ENCODE results near the gene SLCO1C1. TPM values are rescaled to one million over a fixed set of nuclear protein-coding genes. Genes with fewer than 3 reads are reported as not detected.
"Not testable (repeated sequence)": the region's sequence is repeated elsewhere in the genome, so short reads cannot be mapped to it uniquely, and the experiment has no call there.

SLCO1C1 gene
- polyA plus RNA-seq, 3 donors, result 0.26 to 1.9 TPM; not detected in 1

DNA sequence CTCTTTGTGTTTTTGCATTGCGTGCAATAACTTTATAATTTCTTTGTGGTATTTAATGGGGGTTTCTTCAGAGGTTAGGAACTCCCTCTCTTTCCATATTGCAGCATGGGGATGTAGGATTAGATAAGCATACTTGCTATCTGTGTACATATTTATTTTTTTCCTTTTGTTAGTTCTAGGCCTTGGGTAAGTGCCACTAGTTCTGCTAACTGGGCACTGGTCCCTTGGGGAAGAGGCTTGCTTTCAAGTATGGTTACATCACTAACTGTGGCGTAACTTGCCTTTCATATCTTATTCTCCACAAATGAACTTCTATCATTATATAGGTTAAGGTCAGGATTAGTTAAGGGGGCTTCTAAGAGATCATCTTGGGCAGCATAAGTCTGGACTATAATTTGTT is 83.8 kb downstream of the SLCO1C1 start:
- WGBS, 3 donors, result 71 to 83% (median 83%) methylated on average over 2 of the region's 2 CpGs
- H3K27ac ChIP-seq (ENCODE audit: low read depth, low read length), result no peak overlapping the region

DNA sequence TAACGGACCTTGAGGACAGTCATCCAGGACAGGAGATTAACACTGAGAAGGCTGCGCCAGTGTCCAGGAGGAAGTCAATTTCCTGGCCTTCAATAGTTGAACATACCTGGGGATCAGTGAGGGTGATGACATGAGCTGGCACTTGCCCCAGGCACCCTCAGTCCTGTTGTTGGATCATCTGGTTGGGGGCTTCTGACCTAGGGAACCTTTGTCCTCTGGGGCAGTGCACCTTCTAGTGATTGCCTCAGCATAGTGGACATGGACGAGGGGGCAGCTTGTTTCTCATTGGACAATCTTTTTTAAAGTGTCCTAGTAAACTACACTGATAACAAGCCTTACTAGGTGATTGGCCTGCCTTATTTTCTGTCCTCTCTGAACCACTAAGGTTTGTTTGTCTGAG is 84.8 kb downstream of the SLCO1C1 start:
- WGBS, 3 donors, result 58 to 74% (median 66%) methylated on average over 3 of the region's 3 CpGs
- H3K27ac ChIP-seq (ENCODE audit: low read depth, low read length), result not testable (repeated sequence)

DNA sequence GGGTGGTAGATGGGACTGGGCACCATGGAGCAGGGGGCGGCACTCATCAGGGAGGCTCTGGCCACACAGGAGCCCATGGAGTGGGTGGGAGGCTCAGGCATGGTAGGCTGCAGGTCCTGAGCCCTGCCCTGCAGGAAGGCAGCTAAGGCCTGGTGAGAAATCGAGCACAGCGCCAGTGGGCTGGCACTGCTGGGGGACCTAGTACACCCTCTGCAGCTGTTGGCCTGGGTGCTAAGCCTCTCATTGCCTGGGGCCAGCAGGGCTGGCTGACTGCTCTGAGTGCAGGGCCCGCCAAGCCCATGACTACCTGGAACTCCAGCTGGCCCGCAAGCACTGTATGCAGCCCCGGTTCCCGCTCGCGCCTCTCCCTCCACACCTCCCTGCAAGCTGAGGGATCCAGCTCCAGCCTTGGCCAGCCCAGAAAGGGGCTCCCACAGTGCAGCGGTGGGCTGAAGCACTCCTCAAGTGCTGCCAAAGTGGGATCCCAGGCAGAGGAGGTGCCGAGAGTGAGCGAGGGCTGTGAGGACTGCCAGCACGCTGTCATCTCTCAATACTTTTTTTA is 88.7 kb downstream of the SLCO1C1 start:
- 93 to 95% (median 94%) methylated on average over 12 to 13 of the region's 13 CpGs for WGBS, 3 donors
- H3K27ac ChIP-seq (ENCODE audit: low read depth, low read length), result not testable (repeated sequence)

DNA sequence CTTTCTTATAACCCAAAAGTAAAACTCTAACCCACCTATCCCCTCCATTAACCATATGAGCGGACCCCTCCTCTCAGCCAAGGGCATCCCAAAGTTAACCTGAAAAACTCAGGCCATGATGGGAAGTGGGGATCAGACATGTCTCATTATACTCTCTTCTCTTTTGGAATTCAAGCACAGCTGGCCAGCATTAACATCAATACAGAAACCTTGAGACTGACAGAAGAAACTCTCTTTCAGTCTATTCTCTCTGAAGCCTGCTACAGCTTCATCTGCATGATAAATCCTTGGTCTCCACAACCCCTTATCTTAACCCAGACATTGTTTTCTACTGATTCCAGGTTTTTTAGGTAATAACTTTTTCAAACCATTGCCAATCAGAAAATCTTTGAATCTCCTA is 97.8 kb downstream of the SLCO1C1 start:
- H3K27ac ChIP-seq (ENCODE audit: low read depth, low read length), result no peak overlapping the region
- WGBS, 3 donors, result 91 to 94% (median 91%) methylated on average over 1 of the region's 1 CpG

DNA sequence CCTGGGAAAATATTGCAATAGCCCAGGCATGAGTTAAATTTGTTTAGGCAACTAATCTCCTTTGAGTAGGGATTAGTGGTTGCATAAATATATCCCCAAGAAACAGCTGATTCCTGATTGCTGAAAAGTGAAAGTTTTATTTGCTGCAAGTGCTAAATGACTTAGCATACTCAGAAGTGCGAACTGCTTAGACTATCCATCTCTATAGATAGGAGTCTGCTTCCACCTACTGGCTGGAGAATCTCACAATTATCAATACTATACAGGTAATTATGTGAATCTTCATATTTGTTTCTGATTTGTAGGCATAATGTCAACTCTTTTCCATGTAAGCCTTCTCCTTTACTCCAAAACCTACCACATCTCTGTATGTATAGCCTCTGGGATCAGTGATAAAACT is 103.4 kb downstream of the SLCO1C1 start:
- no peak overlapping the region for H3K27ac ChIP-seq (ENCODE audit: low read depth, low read length)
- 9 to 31% (median 26%) methylated on average over 1 of the region's 1 CpG for WGBS, 3 donors

DNA sequence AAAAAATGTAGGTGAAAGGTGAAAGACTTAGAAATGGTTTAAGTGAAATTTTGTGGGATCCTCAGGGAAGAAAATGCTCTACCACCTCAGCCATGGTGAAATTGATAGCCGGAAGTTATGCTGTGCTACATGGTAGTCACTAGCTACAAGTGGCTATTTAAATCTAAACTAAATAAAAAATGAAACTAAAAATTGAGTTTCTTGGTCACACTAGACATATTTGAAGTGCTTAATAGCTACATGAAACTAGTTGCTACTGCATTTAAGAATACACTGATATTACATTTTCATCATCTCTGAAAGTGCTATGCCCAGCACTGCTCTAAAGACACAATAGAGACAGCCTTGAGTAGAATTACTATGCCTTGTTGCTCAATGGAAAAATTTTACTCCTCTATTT is 105.0 kb downstream of the SLCO1C1 start:
- 70 to 96% (median 77%) methylated on average over 1 of the region's 1 CpG for WGBS, 3 donors
- H3K27ac ChIP-seq (ENCODE audit: low read depth, low read length), result no peak overlapping the region

DNA sequence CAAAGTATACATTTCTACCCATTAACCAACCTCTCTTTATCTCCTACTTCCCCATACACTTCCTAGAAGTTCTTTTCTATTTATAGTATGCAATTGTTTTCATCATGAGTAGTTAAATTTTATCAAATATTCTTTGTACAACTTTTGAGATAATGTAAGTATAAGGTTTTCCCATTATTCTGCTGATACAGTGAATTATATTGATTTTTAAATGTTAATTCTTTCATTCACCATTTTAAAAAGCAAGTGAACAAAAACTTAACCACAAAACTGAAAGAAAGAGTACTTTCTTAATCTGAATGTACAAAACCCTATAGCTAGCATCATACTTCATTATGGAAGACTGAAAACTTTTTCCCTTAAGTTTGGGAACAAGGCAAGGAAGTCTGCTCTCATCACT is 105.9 kb downstream of the SLCO1C1 start:
- H3K27ac ChIP-seq (ENCODE audit: low read depth, low read length), result no peak overlapping the region

Other genes with a start within 250 kb of the SLCO1C1 start
- under 1 TPM in 2 of 3 donors, not detected in 1; 0.05 to 0.12 TPM for gene SLCO1B3, start 115.4 kb downstream of the SLCO1C1 start, polyA plus RNA-seq

Data from adipose tissue (tissue), 3 donors.